Epithelial cell of esophagus (primary cell): Measurements from ENCODE around the gene HERC2.

Source experiments
- DNase-seq: peaks from one replicate; pipeline ENCODE4 v3.0.0; 2010; ENCODE audit warnings: low read depth
- H3K4me3 ChIP-seq: 2 replicates; pipeline ENCODE4 v1.5.1; 2011; ENCODE audit warnings: mild to moderate bottlenecking, low read length, control low read depth
- CTCF ChIP-seq: IDR thresholded peaks from 2 replicates; pipeline ENCODE4 v1.5.1; 2011; ENCODE audit warnings: low read depth, mild to moderate bottlenecking, low read length, control low read depth, inconsistent platforms; ENCODE audit not compliant: insufficient read depth; ENCODE audit errors: missing control alignments

HERC2 gene

GRCh38 chr15:28115871-28116270 lies 206.1 kb downstream of the HERC2 start:
- H3K4me3 ChIP-seq = no peak overlapping the region
- DNase-seq = no peak
- no peak for TF ChIP-seq CTCF

- DNase-seq = no peak
- H3K4me3 ChIP-seq = no peak overlapping the region
- no peak for TF ChIP-seq CTCF
These were observed 207.0 kb downstream of the HERC2 start for GRCh38 chr15:28114721-28115622.

- H3K4me3 ChIP-seq = no peak overlapping the region
- TF ChIP-seq CTCF = no peak
- DNase-seq = no peak
These were observed 207.9 kb downstream of the HERC2 start for GRCh38 chr15:28114114-28114455.

GRCh38 chr15:28113394-28114113 lies 208.4 kb downstream of the HERC2 start:
- TF ChIP-seq CTCF = no peak
- no peak for DNase-seq
- no peak overlapping the region for H3K4me3 ChIP-seq

GRCh38 chr15:28112962-28113361 lies 209.0 kb downstream of the HERC2 start:
- DNase-seq = no peak
- no peak overlapping the region for H3K4me3 ChIP-seq
- TF ChIP-seq CTCF = no peak

GRCh38 chr15:28112101-28112760 lies 209.7 kb downstream of the HERC2 start:
- TF ChIP-seq CTCF = no peak
- no peak for DNase-seq

More at GRCh38 chr15:28112101-28112760, 209.7 kb downstream of the HERC2 start:
- no peak overlapping the region for H3K4me3 ChIP-seq
